ENCODE measurements around the gene SETD2.

DNA sequence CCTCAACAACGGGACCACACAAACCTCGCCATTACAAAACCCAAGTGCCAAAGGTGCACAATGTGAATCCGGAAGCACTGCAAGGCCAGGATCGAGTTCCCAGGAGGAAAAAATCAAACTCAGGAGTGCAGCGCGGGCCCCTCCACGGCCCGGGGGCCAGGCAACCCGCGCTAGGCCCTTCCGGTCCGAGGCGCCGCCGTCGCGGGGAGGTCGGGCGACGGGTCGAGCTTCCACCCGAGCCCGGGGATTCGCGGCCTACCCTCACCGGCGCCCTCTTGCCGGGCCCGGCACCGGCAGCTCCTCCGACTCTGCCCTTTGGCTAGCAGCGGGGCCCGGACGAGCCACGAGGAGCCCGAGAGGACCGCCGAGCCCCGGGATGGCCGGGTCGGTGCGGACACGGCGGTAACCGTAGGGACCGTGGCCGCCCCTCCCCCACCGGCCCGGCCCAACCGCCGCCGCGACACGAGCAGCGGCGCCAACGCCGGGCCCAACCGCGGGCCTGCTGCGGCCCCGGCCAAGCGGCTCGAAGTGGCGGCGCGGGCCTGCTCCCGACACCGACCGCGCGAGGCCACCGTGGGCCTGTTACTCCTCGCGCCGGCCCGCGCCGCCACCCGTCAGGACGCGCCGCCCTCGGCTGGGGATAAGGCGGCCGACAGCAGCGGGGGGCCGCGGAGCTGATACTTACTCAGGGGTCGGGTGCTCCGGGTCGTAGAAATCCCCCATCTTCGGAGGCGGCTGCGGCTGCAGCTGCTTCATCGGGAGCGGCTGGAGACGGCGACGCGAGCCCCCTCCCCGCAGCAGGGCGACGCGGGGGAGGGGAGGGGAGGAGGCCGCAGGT is 525 bp downstream of the SETD2 start:
- TF ChIP-seq POLR2A (IDR thresholded peaks at IDR 0.05; ENCODE audit: low read length) (no peak), GATA1 (IDR thresholded peaks at IDR 0.05; ENCODE audit: low read depth, low read length) (no peak)
